Stimulated activated naive CD8-positive, alpha-beta T cell treated with anti-CD3 and anti-CD28 coated beads, Interleukin-15, Interleukin-2, amounts not matched to agents 100 U/mL and 50 U/mL, for 24 hours (primary cell): ENCODE results near the gene HMGA1.
A peak's percentile ranks its signal among the peaks of the same experiment; 100 is the strongest.

ENCODE experiments used
- ATAC-seq: fragments of 150-1000 bp; cut with Tn5 transposase; one replicate; pipeline ENCODE4 v1.10.0; 2021
- DNase-seq: peaks from one replicate; pipeline ENCODE4 v3.0.0; 2021

HMGA1 gene

GRCh38 chr6:34223956-34224940, 12.4 kb upstream of the HMGA1 start:
- peak; percentile 97 for DNase-seq

GRCh38 chr6:34225551-34225950, 11.1 kb upstream of the HMGA1 start:
- ATAC-seq (no peak), DNase-seq (no peak)

More at GRCh38 chr6:34223956-34224940, 12.4 kb upstream of the HMGA1 start:
- ATAC-seq, result peak; percentile 98

- ATAC-seq (no peak), DNase-seq (no peak)
Measured at GRCh38 chr6:34226066-34226465, 10.6 kb upstream of the HMGA1 start.

GRCh38 chr6:34226731-34227586, 9.7 kb upstream of the HMGA1 start:
- no peak for DNase-seq
- ATAC-seq, result no peak

DNA sequence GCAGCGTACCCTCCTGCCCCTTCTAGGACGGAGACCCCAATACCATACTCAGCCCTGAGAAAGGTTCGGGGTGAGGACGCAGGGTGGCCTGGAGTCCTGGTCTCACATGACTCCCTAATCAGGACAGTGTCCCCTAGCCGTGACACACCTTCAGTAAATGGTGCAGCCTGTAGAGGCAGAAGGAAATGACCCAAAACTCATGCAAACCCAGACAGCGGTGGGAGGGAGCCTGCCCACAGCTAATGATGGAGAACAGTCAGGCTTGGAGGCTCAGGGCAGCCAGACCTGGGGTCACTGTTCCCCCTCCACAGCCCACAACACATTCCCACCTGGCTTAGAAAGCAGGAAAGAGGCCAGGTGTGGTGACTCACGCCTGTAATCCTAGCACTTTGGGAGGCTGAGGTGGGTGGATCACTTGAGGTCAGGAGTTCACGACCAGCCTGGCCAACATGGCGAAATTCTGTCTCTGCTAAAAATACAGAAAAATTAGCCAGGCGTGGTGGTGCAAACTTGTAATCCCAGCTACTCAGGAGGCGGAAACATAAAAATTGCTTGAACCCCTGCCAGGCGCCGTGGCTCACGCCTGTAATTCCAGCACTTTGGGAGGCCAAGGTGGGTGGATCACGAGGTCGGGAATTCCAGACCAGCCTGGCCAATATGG, 8.8 kb upstream of the HMGA1 start:
- no peak for DNase-seq
- ATAC-seq, result no peak

GRCh38 chr6:34229877-34230276, 6.8 kb upstream of the HMGA1 start:
- no peak for DNase-seq
- ATAC-seq, result no peak

- DNase-seq (no peak), ATAC-seq (no peak)
Measured at GRCh38 chr6:34230653-34231371, 5.9 kb upstream of the HMGA1 start.

GRCh38 chr6:34231566-34232336, 4.9 kb upstream of the HMGA1 start:
- ATAC-seq, result no peak
- no peak for DNase-seq

DNA sequence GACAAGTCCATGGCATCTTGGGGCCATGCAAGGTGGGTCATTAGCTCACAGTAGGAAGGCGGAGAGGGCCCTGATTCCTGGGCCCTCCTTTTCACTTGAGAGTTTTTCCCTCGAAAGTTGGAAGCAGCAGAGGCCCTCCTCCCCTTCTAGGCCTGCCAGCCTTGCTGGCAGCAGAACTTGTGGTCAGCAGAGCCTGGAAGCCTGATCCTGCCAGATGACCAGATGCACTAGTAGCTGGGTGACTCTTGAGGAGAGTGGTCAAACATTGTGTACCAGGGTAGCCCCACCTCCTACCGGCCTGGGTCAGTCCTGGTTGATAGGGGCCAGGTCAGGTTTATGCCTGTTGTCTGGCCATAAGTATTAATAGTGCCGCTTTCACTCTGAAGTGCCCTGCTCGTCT, 3.8 kb upstream of the HMGA1 start:
- ATAC-seq (no peak), DNase-seq (no peak)

- DNase-seq (no peak), ATAC-seq (no peak)
Measured at GRCh38 chr6:34233867-34234266, 2.8 kb upstream of the HMGA1 start.

DNA sequence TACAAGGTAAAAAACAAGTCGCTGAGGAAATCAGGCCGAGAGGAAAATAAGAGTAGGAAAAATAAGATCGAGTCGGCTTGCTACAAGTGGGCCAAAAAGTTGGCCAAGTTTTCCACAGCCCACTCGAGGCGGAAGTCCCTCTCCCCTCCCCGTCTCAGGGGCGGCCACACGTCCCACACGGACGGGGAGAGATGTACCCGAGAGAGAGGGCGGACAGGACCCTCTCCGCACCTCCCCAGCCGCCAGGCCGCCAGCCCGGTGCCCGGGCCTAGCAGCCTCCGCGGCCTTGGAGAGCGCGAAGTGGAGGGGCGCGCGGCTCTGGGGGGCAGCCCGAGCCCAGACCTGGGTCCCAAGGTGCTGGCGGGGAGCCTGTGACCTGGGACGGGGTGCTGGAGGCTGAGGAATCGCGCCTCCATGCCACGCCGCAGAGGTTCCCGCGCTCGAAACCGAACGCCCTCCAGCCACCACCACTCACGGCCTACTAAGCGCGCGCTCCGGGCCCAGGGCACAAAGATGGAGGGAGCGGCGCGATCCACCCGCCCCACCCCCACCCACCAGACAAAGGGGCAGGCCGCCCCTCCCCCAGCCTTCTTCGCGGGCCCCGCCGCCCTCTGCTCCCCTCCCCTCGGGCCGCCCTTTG, 1.9 kb upstream of the HMGA1 start:
- no peak for ATAC-seq
- DNase-seq, result no peak

GRCh38 chr6:34235307-34236130, 1.2 kb upstream of the HMGA1 start:
- DNase-seq, result peak; percentile 71
- peak; percentile 68 for ATAC-seq

DNA sequence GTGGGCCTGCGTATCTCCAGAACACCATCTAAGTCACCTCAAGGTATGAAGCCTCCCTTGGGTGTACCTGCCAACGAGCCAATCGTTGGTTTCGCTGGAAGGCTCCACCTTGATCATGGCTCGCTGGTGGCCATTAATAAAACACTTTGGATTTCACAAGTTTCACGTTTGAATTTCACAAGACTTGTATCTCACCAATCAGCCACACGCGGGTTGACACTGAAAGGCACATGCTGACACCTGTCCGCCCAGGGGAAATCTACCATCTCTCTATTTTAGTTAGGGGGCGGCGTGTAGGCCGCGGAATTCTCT, 586 bp upstream of the HMGA1 start:
- DNase-seq (peak; percentile 57), ATAC-seq (peak; percentile 11)

DNA sequence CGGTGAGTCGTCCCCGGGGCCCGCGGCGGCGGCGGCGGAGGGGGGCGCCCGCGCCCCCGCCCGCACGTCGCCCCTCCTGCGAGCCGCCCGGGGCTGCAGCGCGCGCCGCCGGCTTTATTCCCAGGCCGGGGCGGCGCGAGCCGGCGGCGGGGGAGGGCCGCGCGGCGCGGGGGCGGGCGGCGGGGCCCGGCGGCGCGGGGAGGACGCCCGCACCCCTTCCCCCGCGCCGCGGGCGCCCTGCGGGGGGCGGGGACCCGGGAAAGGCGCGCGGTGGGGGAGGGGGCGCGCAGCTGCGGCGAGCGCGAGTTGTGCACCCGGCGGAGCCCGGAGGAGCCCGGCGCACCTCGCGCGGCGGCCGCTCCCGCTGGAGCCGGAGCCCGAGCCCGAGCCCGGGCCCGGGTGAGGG, 646 bp downstream of the HMGA1 start:
- ATAC-seq, result no peak

GRCh38 chr6:34237722-34238584, 1.3 kb downstream of the HMGA1 start:
- DNase-seq (peak; percentile 85), ATAC-seq (peak; percentile 9)

More for the DNA sequence above, 646 bp downstream of the HMGA1 start:
- DNase-seq, result no peak

DNA sequence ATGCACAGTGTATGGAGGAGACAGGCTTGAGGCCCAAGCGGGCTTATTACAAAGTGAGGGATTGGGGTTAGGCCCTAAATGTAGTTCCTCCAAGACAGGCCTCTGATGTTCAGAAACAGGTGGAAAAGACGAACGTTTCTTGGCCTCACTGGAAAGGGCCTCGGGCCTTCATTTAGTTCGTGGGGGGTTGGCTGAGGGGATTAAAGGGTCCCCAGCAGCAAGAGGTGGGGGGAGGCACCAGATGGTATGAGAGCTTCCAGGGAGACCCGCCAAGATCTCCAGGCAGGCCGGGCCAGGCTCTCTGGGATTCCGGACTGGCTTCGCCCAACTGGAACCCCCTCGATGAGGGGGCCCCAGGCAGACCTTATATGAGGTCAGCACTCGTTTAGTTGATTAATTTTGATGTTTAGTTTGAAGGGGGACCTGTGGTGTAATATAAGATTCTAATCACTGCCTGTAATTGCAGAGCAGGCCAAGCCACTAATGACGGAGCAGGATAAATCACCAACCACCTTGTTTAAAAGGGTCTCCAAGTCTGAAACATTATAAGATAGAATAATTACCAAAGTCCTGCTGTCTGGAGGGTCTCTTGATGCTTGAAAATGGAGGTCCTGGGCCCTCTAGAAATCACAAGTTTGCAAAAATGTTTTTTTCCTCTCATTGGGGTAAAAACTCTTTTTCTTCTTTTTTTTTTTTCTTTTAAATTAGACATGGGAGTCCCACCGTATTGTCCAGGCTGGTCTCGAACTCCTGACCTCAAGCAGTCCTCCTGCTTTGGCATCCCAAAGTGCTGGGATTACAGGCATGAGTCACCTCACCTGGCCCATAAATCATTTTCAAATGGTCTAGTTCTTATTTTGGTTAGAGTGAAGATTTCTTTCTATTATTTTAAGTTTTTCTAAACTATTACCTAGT, 2.2 kb downstream of the HMGA1 start:
- DNase-seq (no peak), ATAC-seq (no peak)

DNA sequence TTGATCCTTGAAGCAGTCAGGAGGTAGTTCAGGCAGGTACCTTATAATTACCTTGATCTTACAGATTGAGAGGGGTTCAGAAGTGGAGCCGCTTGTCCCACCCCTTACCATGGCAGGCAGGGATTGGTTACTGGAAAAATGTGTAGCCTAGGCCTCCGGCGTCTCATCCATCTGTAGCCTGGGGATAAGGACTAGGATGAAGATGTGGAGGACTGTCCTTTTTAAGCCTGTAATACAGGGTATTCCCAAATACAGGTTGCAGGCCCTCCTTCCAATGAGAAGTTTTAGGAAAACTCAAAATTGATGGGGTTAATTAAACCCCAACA, 2.8 kb downstream of the HMGA1 start:
- ATAC-seq (no peak), DNase-seq (no peak)

DNA sequence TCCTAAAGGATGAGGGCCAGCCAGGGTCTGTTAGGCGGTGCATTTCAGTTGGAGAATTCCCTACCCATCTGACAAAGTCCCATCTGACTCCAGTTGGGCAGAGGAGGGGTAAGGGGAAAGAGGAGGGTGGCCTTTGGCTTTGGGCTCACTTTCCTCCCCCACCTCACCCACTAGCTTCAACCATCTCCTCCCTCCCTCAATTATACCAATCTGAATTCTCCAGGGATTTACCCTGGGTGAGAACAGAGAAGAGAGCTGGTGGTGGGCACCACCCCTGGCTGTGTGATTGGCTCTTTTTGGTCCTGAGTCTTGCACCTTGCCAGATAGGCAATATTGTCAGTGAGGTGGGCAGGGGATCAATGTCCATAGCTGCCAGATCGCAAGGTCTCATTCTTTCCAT, 3.2 kb downstream of the HMGA1 start:
- ATAC-seq, result no peak

More for the DNA sequence above, 3.2 kb downstream of the HMGA1 start:
- DNase-seq, result no peak
